Measurements from ENCODE around the gene CIART. TPM values are rescaled to one million over a fixed set of nuclear protein-coding genes. Genes with fewer than 3 reads are reported as not detected.
A peak's percentile ranks its signal among the peaks of the same experiment; 100 is the strongest.

The CIART gene
- total and polyA plus RNA-seq, 10 donors = 0.83 to 3.9 (median 1.5) TPM; not detected in 1

- intact Hi-C loops (cut with DNase I; ENCODE audit: low total_unique reads) = no loop called here
- peak; percentile 91 to 93 (median 93) for TF ChIP-seq POLR2AphosphoS5 (IDR thresholded peaks at IDR 0.05)
- TF ChIP-seq POLR2A (IDR thresholded peaks at IDR 0.05) = peak; percentile 28 to 73 (median 33)
- TF ChIP-seq CTCF (IDR thresholded peaks at IDR 0.05 in 8 of 11, conservative IDR thresholded peaks at IDR 0.05 in 3 of 11) = peak in 1 of 11 experiments; percentile 21
- Histone ChIP-seq H3K9me3 (no peaks in the 10 kb centered on the region), H3K36me3 (peaks cover 0 to 37% (median 33%) of the 10 kb centered on the region in 6 donors), H3K27me3 (replicated peaks in 1 of 7) (no peaks in the 10 kb centered on the region), H3K27ac (peak within 1 kb of the TSS; percentile 93 to 98 (median 97)), H3K4me1 (peaks cover 20 to 73% (median 47%) of the 10 kb centered on the region in 6 donors), H3K4me3 (peak within 1 kb of the TSS; percentile 76 to 90 (median 82))
- 0 to 1% (median 0%) methylated on average over 8 to 49 of the region's 49 CpGs for WGBS, 5 donors
- peak; percentile 99 for DNase-seq
Observed at GRCh38 chr1:150268705-150269403, 13.5 kb upstream of the CIART start, which contains the start of gene APH1A. Gene APH1A (minus strand): TSS chr1:150269016. CDS start chr1:150268810, 206 bp downstream.

GRCh38 chr1:150269451-150269850 lies 12.9 kb upstream of the CIART start:
- intact Hi-C loops (cut with DNase I; ENCODE audit: low total_unique reads) = no loop called here
- peak overlapping the region; percentile 4 to 98 (median 97) for H3K27ac ChIP-seq
- DNase-seq = no peak

GRCh38 chr1:150271291-150271959 lies 10.9 kb upstream of the CIART start:
- TF ChIP-seq POLR2A (IDR thresholded peaks at IDR 0.05) (no peak), POLR2AphosphoS5 (IDR thresholded peaks at IDR 0.05) (no peak), CTCF (IDR thresholded peaks at IDR 0.05 in 8 of 11, conservative IDR thresholded peaks at IDR 0.05 in 3 of 11) (no peak)
- no peak overlapping the region for H3K4me3 ChIP-seq
- no peaks in the 10 kb centered on the region for H3K27me3 ChIP-seq (replicated peaks in 1 of 7)
- DNase-seq = no peak
- intact Hi-C loops (cut with DNase I; ENCODE audit: low total_unique reads) = no loop called here
- H3K4me1 ChIP-seq = peaks cover 20 to 57% (median 38%) of the 10 kb centered on the region in 6 donors
- no peaks in the 10 kb centered on the region for H3K9me3 ChIP-seq
- H3K27ac ChIP-seq = peak overlapping the region in 6 of 8 donors; percentile 34 to 72 (median 69)
- WGBS, 5 donors = 91 to 98% (median 94%) methylated on average over 7 of the region's 7 CpGs
- peaks cover 0 to 20% (median 9%) of the 10 kb centered on the region in 6 donors for H3K36me3 ChIP-seq

More at GRCh38 chr1:150269451-150269850, 12.9 kb upstream of the CIART start:
- Histone ChIP-seq H3K4me3 (peak overlapping the region; percentile 76 to 90 (median 82)), H3K36me3 (peaks cover 0 to 31% (median 28%) of the 10 kb centered on the region in 6 donors), H3K27me3 (replicated peaks in 1 of 7) (no peaks in the 10 kb centered on the region), H3K4me1 (peaks cover 20 to 75% (median 47%) of the 10 kb centered on the region in 6 donors), H3K9me3 (no peaks in the 10 kb centered on the region)
- TF ChIP-seq CTCF (IDR thresholded peaks at IDR 0.05 in 8 of 11, conservative IDR thresholded peaks at IDR 0.05 in 3 of 11) = no peak
- no peak for TF ChIP-seq POLR2AphosphoS5 (IDR thresholded peaks at IDR 0.05)
- TF ChIP-seq POLR2A (IDR thresholded peaks at IDR 0.05) = no peak
- 16 to 22% (median 19%) methylated on average over 10 of the region's 10 CpGs for WGBS, 5 donors

GRCh38 chr1:150273311-150273710 lies 9.0 kb upstream of the CIART start:
- Histone ChIP-seq H3K36me3 (peaks cover 0 to 23% (median 0%) of the 10 kb centered on the region in 6 donors), H3K27me3 (replicated peaks in 1 of 7) (no peaks in the 10 kb centered on the region), H3K4me1 (peaks cover 11 to 39% (median 23%) of the 10 kb centered on the region in 6 donors), H3K9me3 (no peaks in the 10 kb centered on the region), H3K27ac (peak overlapping the region in 7 of 8 donors; percentile 4 to 72 (median 69)), H3K4me3 (peak overlapping the region in 3 of 8 donors; percentile 19 to 51 (median 36))
- no peak for TF ChIP-seq POLR2A (IDR thresholded peaks at IDR 0.05)
- no peak for TF ChIP-seq POLR2AphosphoS5 (IDR thresholded peaks at IDR 0.05)
- TF ChIP-seq CTCF (IDR thresholded peaks at IDR 0.05 in 8 of 11, conservative IDR thresholded peaks at IDR 0.05 in 3 of 11) = no peak
- intact Hi-C loops (cut with DNase I; ENCODE audit: low total_unique reads) = no loop called here
- DNase-seq = no peak
- 54 to 74% (median 65%) methylated on average over 1 of the region's 1 CpG for WGBS, 5 donors

Data from spleen (tissue), 11 donors.